Gastrocnemius medialis (tissue), 4 donors: ENCODE data around the gene PTCHD4.

ENCODE experiments used
- POLR2A ChIP-seq, 2 donors: fragments of 450-650 bp; IDR thresholded peaks; one replicate each; pipeline ENCODE4 v1.6.1; 2017; ENCODE audit warnings: antibody characterized with exemption in 2 of 2, mild to moderate bottlenecking in 2 of 2, moderate library complexity in 2 of 2
- TF ChIP-seq, protein P1 (sequence below), 5 experiments: fragments of 450-650 bp in 3 of 5; fragments of 200-600 bp in 2 of 5; sonication (generic) in 2 of 5; IDR thresholded peaks in 4 of 5; conservative IDR thresholded peaks in 1 of 5; 1 replicate in 4 of 5; 2 replicates in 1 of 5; pipeline ENCODE4 v1.5.1; 2016 to 2019; ENCODE audit warnings: antibody characterized with exemption in 5 of 5, mild to moderate bottlenecking in 3 of 5, moderate library complexity in 3 of 5

- TF ChIP-seq, protein P1, sequence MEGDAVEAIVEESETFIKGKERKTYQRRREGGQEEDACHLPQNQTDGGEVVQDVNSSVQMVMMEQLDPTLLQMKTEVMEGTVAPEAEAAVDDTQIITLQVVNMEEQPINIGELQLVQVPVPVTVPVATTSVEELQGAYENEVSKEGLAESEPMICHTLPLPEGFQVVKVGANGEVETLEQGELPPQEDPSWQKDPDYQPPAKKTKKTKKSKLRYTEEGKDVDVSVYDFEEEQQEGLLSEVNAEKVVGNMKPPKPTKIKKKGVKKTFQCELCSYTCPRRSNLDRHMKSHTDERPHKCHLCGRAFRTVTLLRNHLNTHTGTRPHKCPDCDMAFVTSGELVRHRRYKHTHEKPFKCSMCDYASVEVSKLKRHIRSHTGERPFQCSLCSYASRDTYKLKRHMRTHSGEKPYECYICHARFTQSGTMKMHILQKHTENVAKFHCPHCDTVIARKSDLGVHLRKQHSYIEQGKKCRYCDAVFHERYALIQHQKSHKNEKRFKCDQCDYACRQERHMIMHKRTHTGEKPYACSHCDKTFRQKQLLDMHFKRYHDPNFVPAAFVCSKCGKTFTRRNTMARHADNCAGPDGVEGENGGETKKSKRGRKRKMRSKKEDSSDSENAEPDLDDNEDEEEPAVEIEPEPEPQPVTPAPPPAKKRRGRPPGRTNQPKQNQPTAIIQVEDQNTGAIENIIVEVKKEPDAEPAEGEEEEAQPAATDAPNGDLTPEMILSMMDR (IDR thresholded peaks at IDR 0.05 in 4 of 5, conservative IDR thresholded peaks at IDR 0.05 in 1 of 5): no peak
- no peak for TF ChIP-seq POLR2A (IDR thresholded peaks at IDR 0.05)
Measured at GRCh38 chr6:48147051-48147450, 36.1 kb upstream of the PTCHD4 start.
